Spleen (tissue), 11 donors: ENCODE measurements around the gene ERC2. TPM values are rescaled to one million over a fixed set of nuclear protein-coding genes. Genes with fewer than 3 reads are reported as not detected.

Experiments
- DNase-seq: peaks from one replicate; pipeline ENCODE4 v3.0.0-alpha.2; 2020
- H3K27ac ChIP-seq, 8 donors: fragments of 200-600 bp; sonication (generic) in 7 of 8; 1 replicate in 4 of 8; 2 replicates in 4 of 8; pipeline versions ENCODE4 v1.5.0 to v1.8.0; 2016 to 2021; ENCODE audit warnings: inconsistent platforms in 4 of 8, mild to moderate bottlenecking in 4 of 8, moderate library complexity in 1 of 8
- H3K27me3 ChIP-seq, 7 donors: fragments of 200-600 bp; sonication (generic) in 6 of 7; replicated peaks in 1 of 7; 1 replicate in 4 of 7; 2 replicates in 3 of 7; pipeline versions ENCODE4 v1.5.0 to v1.8.0; 2016 to 2021; ENCODE audit warnings: inconsistent platforms in 3 of 7, mild to moderate bottlenecking in 1 of 7
- H3K36me3 ChIP-seq, 6 donors: fragments of 200-600 bp; sonication (generic) in 5 of 6; 1 replicate in 4 of 6; 2 replicates in 2 of 6; pipeline versions ENCODE4 v1.5.0 to v1.8.0; 2016 to 2021; ENCODE audit warnings: inconsistent platforms in 2 of 6
- H3K4me1 ChIP-seq, 6 donors: fragments of 200-600 bp; sonication (generic) in 5 of 6; 1 replicate in 3 of 6; 2 replicates in 3 of 6; pipeline versions ENCODE4 v1.5.0 to v1.8.0; 2016 to 2021; ENCODE audit warnings: inconsistent platforms in 3 of 6
- H3K4me3 ChIP-seq, 8 donors: fragments of 200-600 bp; sonication (generic) in 7 of 8; 1 replicate in 4 of 8; 2 replicates in 4 of 8; pipeline versions ENCODE4 v1.5.0 to v1.8.0; 2016 to 2021; ENCODE audit warnings: inconsistent platforms in 4 of 8, mild to moderate bottlenecking in 4 of 8, moderate library complexity in 2 of 8
- H3K9me3 ChIP-seq, 8 donors: fragments of 200-600 bp; sonication (generic) in 7 of 8; 1 replicate in 4 of 8; 2 replicates in 4 of 8; pipeline versions ENCODE4 v1.5.0 to v1.8.0; 2016 to 2021; ENCODE audit warnings: inconsistent platforms in 4 of 8
- CTCF ChIP-seq, 11 experiments: fragments of 200-600 bp in 7 of 11; fragments of 450-650 bp in 4 of 11; sonication (generic) in 4 of 11; IDR thresholded peaks in 8 of 11; conservative IDR thresholded peaks in 3 of 11; 1 replicate in 7 of 11; 2 replicates in 4 of 11; pipeline versions ENCODE4 v1.4.0 to v1.8.0; 2016 to 2021; ENCODE audit warnings: antibody characterized with exemption in 11 of 11, inconsistent platforms in 4 of 11, mild to moderate bottlenecking in 1 of 11
- POLR2A ChIP-seq, 3 donors: fragments of 450-650 bp; IDR thresholded peaks; one replicate each; pipeline ENCODE4 v1.5.1; 2017; ENCODE audit warnings: antibody characterized with exemption in 3 of 3, mild to moderate bottlenecking in 1 of 3
- POLR2AphosphoS5 ChIP-seq, 3 donors: sonication (generic); formaldehyde crosslinking; IDR thresholded peaks; one replicate each; pipeline ENCODE4 v1.5.1; 2017; ENCODE audit warnings: antibody characterized with exemption in 3 of 3
- WGBS, 5 donors: extraction: QIAGEN DNeasy Blood & Tissue Kit in 3 of 5; methylation state at CpG; one replicate each; pipeline versions ENCODE4 v1.1.5 to v1.1.7; 2013 to 2018; 5-methylcytosine and 5-hydroxymethylcytosine counted together
- intact Hi-C: fragments of 100-400 bp; cut with DNase I; formaldehyde crosslinking; loops from one replicate; pipeline ENCODE4 v1.15.0; 2023; ENCODE audit warnings: low total_unique reads
- polyA plus RNA-seq, 3 donors: library from polyadenylated mRNA; stranded (reverse); fragments of 200-250 nt; gene quantifications; one replicate each; pipeline ENCODE4 v1.2.1, GENCODE V29; 2013
- total RNA-seq, 7 donors: library from RNA; depleted of rRNA in 3 of 7; stranded (reverse); fragments of >200 nt in 3 of 7; fragmentation: NEBNext Ultra II Directional in 4 of 7; extraction: Animal tissue kit (Norgen Biotek cat#: 25700) in 4 of 7; gene quantifications; one replicate each; pipeline versions ENCODE4 v1.1.0 to v1.2.1, GENCODE V29; 2016 to 2021
- donor health status: healthy with polysubstance abuse.
- donor health status: DM: no; HTN: no; CAD: no; lungs with moderate emphysema.
- donor health status: DM: no; HTN: no; CAD: no.
- donor health status: Bipolar disorder and iron deficiency.
- donor health status: healthy.
- donor health status: DM: no; HTN: no; CAD: no.
- donor health status: DM: yes; HTN: yes; CAD: no.

ERC2 gene
- total and polyA plus RNA-seq, 10 donors = 0.04 to 4.9 (median 0.39) TPM

- Histone ChIP-seq H3K36me3 (no peaks in the 10 kb centered on the region), H3K4me3 (no peak overlapping the region), H3K27me3 (peaks cover 0 to 45% (median 17%) of the 10 kb centered on the region in 7 donors), H3K4me1 (peaks cover 0 to 20% (median 8%) of the 10 kb centered on the region in 6 donors), H3K27ac (no peak overlapping the region), H3K9me3 (no peaks in the 10 kb centered on the region)
- intact Hi-C loops = no loop called here
- no peak for DNase-seq
- no peak for TF ChIP-seq POLR2A (IDR thresholded peaks at IDR 0.05)
- no peak for TF ChIP-seq CTCF (IDR thresholded peaks at IDR 0.05 in 8 of 11, conservative IDR thresholded peaks at IDR 0.05 in 3 of 11)
- no peak for TF ChIP-seq POLR2AphosphoS5 (IDR thresholded peaks at IDR 0.05)
- 77 to 90% (median 82%) methylated on average over 5 of the region's 5 CpGs for WGBS, 5 donors
These were observed 975.3 kb downstream of the ERC2 start for GRCh38 chr3:55492976-55493375.

GRCh38 chr3:55491296-55491816, 976.9 kb downstream of the ERC2 start:
- peaks cover 5 to 37% (median 24%) of the 10 kb centered on the region in 6 donors for H3K4me1 ChIP-seq
- H3K4me3 ChIP-seq = no peak overlapping the region
- 66 to 74% (median 67%) methylated on average over 6 to 7 of the region's 7 CpGs for WGBS, 5 donors
- no peaks in the 10 kb centered on the region for H3K36me3 ChIP-seq
- no peak overlapping the region for H3K27ac ChIP-seq
- H3K9me3 ChIP-seq = no peaks in the 10 kb centered on the region
- intact Hi-C loops = no loop called here
- TF ChIP-seq CTCF (IDR thresholded peaks at IDR 0.05 in 8 of 11, conservative IDR thresholded peaks at IDR 0.05 in 3 of 11) (no peak), POLR2A (IDR thresholded peaks at IDR 0.05) (no peak), POLR2AphosphoS5 (IDR thresholded peaks at IDR 0.05) (no peak)
- peaks cover 0 to 62% (median 32%) of the 10 kb centered on the region in 7 donors for H3K27me3 ChIP-seq
- DNase-seq = no peak

- TF ChIP-seq CTCF (IDR thresholded peaks at IDR 0.05 in 8 of 11, conservative IDR thresholded peaks at IDR 0.05 in 3 of 11) (no peak), POLR2A (IDR thresholded peaks at IDR 0.05) (no peak), POLR2AphosphoS5 (IDR thresholded peaks at IDR 0.05) (no peak)
- peaks cover 8 to 46% (median 27%) of the 10 kb centered on the region in 6 donors for H3K4me1 ChIP-seq
- peaks cover 0 to 71% (median 32%) of the 10 kb centered on the region in 7 donors for H3K27me3 ChIP-seq
- DNase-seq = no peak
- intact Hi-C loops = no loop called here
- H3K9me3 ChIP-seq = no peaks in the 10 kb centered on the region
- no peak overlapping the region for H3K4me3 ChIP-seq
- H3K36me3 ChIP-seq = no peaks in the 10 kb centered on the region
- no peak overlapping the region for H3K27ac ChIP-seq
- 38 to 49% (median 42%) methylated on average over 3 of the region's 3 CpGs for WGBS, 5 donors
These were observed 977.9 kb downstream of the ERC2 start for GRCh38 chr3:55490276-55490913.

- Histone ChIP-seq H3K4me3 (peak overlapping the region in 1 of 8 donors; percentile 81), H3K9me3 (no peaks in the 10 kb centered on the region), H3K27ac (no peak overlapping the region), H3K27me3 (peaks cover 0 to 78% (median 37%) of the 10 kb centered on the region in 7 donors), H3K4me1 (peaks cover 8 to 52% (median 27%) of the 10 kb centered on the region in 6 donors), H3K36me3 (no peaks in the 10 kb centered on the region)
- DNase-seq = no peak
- intact Hi-C loops = loop anchor here (5.0 to 10.0 kb wide), 3 partner anchors 235 to 553 kb away; no protein-coding TSS in a partner anchor
- TF ChIP-seq POLR2AphosphoS5 (IDR thresholded peaks at IDR 0.05) (peak in 1 of 3 donors; percentile 20), CTCF (IDR thresholded peaks at IDR 0.05 in 8 of 11, conservative IDR thresholded peaks at IDR 0.05 in 3 of 11) (no peak), POLR2A (IDR thresholded peaks at IDR 0.05) (no peak)
- WGBS, 5 donors = 5 to 23% (median 12%) methylated on average over 16 to 17 of the region's 17 CpGs
These were observed 978.5 kb downstream of the ERC2 start for GRCh38 chr3:55489798-55490132.
